GM23338 (cell line): ENCODE measurements around the gene CBLN3.

Source experiments
- CREB1 ChIP-seq: fragments of 250-450 bp; sonication (Bioruptor Pico); IDR thresholded peaks from 2 replicates; pipeline ENCODE4 v1.5.0; 2020; ENCODE audit warnings: low read depth, mild to moderate bottlenecking, moderate library complexity
- ETS1 ChIP-seq: IDR thresholded peaks from 2 replicates; pipeline ENCODE4 v1.6.1; 2016; ENCODE audit warnings: antibody characterized with exemption
- EZH2 ChIP-seq: fragments of 200-600 bp; sonication (generic); IDR thresholded peaks from one replicate; pipeline ENCODE4 v1.8.0; 2017; ENCODE audit warnings: antibody characterized with exemption, mild to moderate bottlenecking, low read depth; ENCODE audit not compliant: unreplicated experiment
- EZH2phosphoT487 ChIP-seq: fragments of 200-600 bp; sonication (generic); IDR thresholded peaks from one replicate; pipeline ENCODE4 v1.8.1; 2018; ENCODE audit warnings: antibody characterized with exemption; ENCODE audit not compliant: unreplicated experiment
- JUNB ChIP-seq: IDR thresholded peaks from one replicate; pipeline ENCODE4 v1.6.1; 2016; ENCODE audit warnings: antibody characterized with exemption; ENCODE audit not compliant: unreplicated experiment
- NANOG ChIP-seq: IDR thresholded peaks from 2 replicates; pipeline ENCODE4 v1.6.1; 2016; ENCODE audit warnings: antibody characterized with exemption, borderline replicate concordance
- POLR2AphosphoS5 ChIP-seq: IDR thresholded peaks from 2 replicates; pipeline ENCODE4 v1.6.1; 2016; ENCODE audit warnings: antibody characterized with exemption, low read depth
- REST ChIP-seq: IDR thresholded peaks from one replicate; pipeline ENCODE4 v1.6.1; 2018; ENCODE audit warnings: antibody characterized with exemption; ENCODE audit not compliant: unreplicated experiment
- STAT1 ChIP-seq: IDR thresholded peaks from one replicate; pipeline ENCODE4 v1.6.1; 2016; ENCODE audit warnings: antibody characterized with exemption; ENCODE audit not compliant: unreplicated experiment
- ZNF114 ChIP-seq: fragments of 250-450 bp; sonication (Bioruptor Pico); IDR thresholded peaks from 2 replicates; pipeline ENCODE4 v1.5.0; 2020; ENCODE audit warnings: mild to moderate bottlenecking, moderate library complexity
- ZNF331 ChIP-seq: fragments of 250-450 bp; sonication (Bioruptor Pico); IDR thresholded peaks from 2 replicates; pipeline ENCODE4 v1.5.0; 2020; ENCODE audit warnings: low read depth, mild to moderate bottlenecking, moderate library complexity
- ZNF462 ChIP-seq: fragments of 250-450 bp; sonication (Bioruptor Pico); IDR thresholded peaks from 2 replicates; pipeline ENCODE4 v1.5.0; 2020; ENCODE audit warnings: mild to moderate bottlenecking, moderate library complexity
- TF ChIP-seq, protein P1 (sequence below), 2 experiments: fragments of 200-600 bp in 1 of 2; sonication (generic) in 1 of 2; conservative IDR thresholded peaks; 2 replicates each; pipeline versions ENCODE4 v1.5.1 to v1.6.1; 2016 to 2017; ENCODE audit warnings: antibody characterized with exemption in 2 of 2, low read depth in 2 of 2, mild to moderate bottlenecking in 2 of 2, moderate library complexity in 1 of 2

DNA sequence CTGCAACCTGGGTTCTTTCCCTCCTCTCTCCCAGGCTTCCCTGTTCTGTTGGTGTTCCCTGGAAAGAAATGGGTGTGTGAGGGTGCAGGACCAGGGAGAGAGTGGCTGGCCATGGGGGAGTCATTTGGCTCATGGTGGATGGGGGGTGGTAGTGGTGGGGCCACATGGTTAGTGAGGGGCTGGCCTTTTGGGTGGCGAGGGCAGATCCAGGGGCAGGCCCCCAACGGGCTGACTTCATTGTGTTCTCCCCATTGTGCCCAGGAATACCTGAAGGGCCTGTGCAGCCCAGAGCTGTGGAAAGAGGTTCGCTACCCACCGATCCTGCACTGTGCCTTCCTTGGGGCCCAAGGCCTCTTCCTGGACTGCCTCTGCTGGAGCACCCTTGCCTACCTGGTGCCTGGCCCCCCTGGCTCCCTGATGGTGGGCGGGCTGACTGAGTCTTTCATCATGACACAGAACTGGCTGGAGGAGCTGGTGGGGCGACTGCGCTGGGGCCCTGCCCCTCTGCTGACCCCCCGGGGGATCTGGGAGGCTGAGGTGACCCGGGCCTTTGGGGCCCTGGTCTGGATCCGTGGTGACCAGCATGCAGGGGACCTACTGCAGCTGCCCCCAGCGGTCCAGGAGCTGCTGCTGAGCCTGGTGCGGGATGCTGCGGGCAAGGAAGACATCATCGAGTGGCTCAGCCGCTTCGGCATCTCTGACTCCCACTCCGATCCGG is 21.7 kb downstream of the CBLN3 start:
- TF ChIP-seq, protein P1, sequence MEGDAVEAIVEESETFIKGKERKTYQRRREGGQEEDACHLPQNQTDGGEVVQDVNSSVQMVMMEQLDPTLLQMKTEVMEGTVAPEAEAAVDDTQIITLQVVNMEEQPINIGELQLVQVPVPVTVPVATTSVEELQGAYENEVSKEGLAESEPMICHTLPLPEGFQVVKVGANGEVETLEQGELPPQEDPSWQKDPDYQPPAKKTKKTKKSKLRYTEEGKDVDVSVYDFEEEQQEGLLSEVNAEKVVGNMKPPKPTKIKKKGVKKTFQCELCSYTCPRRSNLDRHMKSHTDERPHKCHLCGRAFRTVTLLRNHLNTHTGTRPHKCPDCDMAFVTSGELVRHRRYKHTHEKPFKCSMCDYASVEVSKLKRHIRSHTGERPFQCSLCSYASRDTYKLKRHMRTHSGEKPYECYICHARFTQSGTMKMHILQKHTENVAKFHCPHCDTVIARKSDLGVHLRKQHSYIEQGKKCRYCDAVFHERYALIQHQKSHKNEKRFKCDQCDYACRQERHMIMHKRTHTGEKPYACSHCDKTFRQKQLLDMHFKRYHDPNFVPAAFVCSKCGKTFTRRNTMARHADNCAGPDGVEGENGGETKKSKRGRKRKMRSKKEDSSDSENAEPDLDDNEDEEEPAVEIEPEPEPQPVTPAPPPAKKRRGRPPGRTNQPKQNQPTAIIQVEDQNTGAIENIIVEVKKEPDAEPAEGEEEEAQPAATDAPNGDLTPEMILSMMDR (conservative IDR thresholded peaks at IDR 0.05; ENCODE audit: low read depth in 2 of 2) = no peak
- TF ChIP-seq POLR2AphosphoS5 (no peak), EZH2 (no peak), EZH2phosphoT487 (no peak), CREB1 (CRISPR knock-in tag) (no peak), JUNB (no peak), ETS1 (no peak), REST (no peak), NANOG (no peak), ZNF462 (CRISPR knock-in tag) (no peak), STAT1 (no peak), ZNF114 (no peak), ZNF331 (CRISPR knock-in tag) (no peak)
